Inflammatory macrophage treated with lipopolysaccharide for 4 hours (primary cell): Measurements from ENCODE around the gene VPS29.

Experiments
- DNase-seq: peaks from one replicate; pipeline ENCODE4 v3.0.0-alpha.2; 2020

Gene VPS29

DNA sequence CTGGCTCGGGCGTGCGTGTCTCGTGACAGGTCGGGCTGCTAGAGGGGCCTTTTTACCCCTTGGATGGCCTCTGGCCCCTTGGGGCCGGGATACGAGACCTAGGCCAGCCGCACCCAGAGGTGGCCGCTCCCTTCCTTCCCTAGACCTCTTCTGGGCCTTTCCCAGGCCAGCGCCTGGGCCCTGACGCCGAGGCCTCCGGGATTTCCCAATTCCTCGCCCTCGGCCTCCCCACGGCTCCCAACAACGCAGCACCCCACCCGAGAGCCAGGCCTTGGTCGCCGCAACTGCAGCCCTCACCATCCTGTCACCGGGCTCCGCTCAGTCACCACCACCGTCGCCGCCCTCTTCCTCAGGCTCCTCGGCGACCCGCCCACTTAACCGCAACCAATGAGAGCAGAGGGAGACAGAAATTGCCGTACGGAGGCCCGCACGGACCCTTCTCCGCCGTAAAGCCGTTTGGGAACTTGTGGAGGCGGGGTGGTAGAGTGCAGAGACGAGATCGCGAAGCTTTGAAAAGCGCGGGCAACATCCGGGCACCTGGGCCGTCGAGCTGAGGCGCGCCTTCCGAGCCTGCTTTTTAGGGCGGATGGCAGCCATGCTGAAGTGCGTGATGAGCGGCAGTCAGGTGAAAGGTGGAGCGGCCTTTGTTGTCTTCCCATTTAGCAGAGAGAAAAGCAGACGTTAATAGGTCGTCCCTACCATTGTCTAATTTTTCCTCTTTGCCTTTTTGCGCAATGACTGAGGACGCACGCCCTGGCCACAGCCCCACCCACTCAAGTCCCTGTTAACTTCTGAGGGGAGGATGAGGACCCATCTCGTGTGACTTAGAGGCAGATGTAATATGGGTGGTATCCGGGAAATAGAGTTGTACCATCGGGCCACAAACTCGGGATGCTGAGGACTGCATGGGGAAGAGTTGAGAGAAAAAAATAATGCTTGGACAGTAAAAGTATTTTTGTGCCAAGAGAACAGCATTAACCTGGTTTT is at the start of gene VPS29, which contains the start of gene RAD9B:
Gene VPS29 (minus strand): TSS at position 360 of the 987 bp plus-strand sequence. CDS start 60 bp downstream, at position 300.
Gene RAD9B (plus strand): TSS at position 580 of the 987 bp plus-strand sequence. CDS start 7 bp downstream, at position 587.
- DNase-seq, result peak; percentile 100

DNA sequence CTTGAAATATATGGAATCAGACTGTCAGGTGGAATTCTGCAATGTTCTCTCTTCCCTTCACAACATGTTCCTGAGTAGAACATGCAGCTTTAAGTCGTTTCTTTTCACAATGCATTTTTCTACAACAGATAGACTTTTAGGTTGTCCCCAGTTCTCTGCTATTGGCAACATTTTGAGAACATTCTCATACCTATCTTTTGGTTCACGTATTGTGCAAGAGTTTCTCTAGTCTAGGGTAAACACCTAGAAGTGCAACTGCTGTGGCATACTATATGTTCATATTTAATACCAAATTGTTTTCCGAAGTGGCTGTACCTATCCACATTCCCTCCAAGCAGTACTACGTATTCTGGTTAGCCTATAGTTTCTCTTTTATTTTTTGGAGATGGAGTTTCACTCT is 49.1 kb upstream of the VPS29 start:
- no peak for DNase-seq

DNA sequence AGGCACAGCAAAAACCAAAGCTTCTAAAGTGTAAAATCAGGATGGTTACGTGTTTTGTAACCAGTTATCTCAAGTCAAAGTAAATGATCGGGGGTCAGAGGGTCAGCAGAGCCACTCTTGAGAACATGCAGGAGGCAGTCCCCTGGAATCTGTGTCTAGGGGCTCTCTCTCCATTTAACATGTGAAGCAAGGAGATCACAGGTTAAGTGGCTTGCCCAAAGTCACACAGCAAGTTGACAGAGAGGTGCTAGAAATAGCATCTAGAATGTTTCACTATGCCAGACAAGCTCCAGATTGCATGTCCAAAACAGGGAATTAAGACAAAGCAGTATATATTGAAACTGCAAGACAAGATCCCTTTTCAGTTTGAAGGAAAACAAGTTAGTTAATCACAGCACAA is 47.8 kb upstream of the VPS29 start:
- no peak for DNase-seq

DNA sequence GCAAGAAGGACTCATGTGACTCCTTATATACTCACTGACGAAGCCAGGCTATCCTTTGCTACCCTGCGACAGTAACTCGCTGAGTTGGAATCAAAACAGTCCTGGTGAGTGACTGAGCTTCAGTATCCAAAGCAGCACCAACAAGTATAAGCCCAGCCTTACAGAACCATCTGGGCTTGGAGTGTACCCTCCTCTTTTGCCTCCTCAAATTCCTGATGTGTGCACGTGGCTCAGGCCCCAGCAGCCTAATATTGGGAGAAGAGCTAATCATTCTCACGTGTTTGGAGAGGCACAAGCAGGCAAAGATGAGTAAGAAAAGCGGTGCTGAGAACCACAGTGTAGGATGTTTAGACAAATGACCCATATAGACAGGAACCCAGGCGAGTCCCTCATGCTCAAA is 46.8 kb upstream of the VPS29 start:
- DNase-seq, result no peak

DNA sequence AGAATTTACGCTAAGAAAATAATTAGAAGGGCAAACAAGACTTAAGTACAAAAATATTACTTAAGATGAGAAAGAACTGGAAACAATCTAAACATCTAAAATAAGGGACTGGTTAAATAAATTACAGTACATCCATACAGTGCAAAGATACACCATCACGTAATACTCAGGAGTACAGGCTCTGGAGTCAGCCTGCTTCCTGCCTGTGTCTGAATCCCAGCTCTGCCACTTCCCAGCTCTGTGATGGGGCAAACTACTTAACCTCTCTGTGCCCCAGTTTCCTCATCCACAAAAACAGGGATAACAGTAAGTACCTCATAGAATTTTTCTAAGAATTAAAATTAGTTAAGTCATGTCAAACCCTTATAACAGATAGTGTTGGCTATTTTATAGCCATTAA is 45.2 kb upstream of the VPS29 start:
- no peak for DNase-seq

DNA sequence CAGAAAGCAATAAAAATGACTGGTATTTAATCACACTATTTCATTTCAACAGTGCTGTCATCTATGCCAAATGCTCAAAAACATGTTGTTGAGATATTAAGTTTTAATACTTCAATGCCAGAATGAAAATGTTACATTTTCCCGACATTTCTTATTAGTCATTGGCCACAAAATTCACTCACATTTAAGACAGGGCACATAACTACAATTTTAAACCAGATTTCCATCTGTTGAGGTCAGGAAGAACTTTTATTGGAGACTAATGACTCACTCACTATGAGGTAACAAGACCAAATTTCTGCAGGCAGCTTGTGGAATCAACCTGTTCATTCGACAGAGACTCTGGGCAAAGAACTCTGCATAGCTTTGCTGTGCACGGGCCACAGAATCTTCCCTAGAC is 44.4 kb upstream of the VPS29 start:
- no peak for DNase-seq

DNA sequence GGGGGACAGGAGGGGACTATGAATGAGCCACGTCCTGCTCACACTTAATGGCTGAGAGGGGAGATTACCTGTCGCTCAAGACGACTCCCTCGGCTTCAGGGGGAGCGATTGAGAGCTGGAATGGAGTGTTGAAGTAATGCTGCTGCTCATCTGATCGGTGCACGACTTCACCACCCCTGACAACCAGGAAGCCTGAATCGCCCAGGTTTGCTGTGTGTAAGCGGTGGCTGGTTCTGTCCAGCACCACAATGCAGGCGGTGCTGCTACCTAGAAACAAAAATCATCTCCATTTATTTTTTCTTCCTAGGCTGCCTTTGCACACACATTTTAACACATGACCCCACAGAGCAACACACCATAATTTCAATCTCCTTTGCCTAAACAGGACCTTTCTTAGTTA is 43.9 kb upstream of the VPS29 start:
- no peak for DNase-seq

DNA sequence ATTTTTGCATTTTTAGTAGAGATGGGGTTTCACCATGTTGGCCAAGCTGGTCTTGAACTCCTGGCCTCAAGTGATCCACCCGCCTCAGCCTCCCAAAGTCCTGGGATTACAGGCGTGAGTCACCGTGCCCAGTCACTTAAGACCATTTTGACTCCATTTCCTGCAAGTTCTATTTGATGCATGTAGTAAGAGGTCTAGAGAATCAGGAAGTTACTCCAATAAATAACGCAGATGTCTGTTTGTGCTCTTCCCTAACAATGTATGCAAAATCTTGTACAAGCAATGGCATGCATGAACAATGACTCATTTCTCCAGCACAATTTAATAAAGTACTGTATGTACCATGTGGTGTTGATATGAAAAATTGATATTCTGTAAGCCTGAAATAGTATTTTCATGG is 43.3 kb upstream of the VPS29 start:
- peak; percentile 83 for DNase-seq

DNA sequence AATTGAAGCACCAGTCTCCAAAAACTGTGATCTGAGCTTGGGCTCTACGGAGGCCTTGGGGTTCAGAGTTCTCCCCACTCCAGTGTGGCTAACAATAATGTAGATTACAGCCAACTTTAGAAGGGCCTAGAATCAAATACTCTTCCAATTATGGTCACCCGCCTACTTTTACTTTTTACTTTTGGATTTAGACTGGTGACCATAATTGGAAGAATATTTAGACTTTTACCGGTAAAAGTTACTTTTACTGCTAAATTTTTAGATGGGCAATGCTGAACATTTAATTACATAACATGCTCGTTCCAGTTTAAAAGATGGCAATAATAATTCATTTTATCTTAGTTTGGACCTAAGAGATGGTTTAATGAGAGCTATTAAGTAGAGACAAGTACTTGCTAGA is 42.1 kb upstream of the VPS29 start:
- no peak for DNase-seq

DNA sequence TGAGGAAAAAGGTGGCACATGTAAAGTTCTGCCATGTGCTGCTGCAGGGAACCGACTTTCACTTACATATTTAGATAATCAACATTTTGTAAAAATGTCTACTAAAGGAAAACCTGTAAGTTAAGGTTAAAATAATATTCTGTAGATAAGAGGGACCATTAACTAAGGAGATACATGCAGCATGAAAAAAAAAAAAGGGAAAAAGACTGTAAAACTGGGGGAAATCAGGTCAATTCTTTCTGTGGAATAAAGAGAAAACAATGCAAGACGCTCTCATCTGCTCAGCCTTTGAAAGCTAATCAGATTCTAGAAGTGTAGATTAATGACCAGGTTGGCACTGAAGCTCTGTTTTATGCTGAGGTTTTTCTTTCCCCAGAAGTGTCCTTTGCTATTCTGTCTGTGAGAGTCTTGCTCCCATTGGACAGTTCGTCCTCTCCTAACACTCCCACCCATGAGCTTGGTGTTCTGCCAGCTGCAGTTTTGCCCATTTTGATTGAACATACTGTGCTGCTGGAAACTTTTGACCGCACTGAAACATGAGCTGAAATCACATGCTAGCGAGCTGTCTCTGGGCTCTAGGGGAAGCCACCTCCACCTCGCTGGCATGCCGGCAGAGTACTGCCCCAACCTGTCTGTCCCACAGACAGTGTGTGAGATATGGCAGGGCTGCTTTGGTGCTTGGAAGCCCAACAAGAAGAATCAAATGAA is 41.5 kb upstream of the VPS29 start:
- DNase-seq, result no peak

DNA sequence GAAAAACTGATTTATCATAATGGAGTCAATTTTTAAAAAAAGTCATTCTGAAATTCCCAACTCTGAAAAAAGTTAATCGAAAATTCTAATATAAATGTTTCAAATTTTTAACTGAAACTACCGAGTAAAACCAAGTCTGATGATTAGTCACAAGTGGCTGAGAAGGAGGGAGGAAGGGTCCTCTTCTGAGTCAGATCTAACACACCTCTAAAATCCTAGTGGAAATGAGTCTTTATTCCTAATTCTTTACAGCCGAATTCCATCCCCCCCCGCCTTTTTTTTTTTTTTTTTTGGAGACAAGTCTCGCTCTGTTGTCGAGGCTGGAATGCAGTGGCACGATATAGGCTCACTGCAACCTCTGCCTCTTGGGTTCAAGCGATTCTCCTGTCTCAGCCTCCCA is 38.1 kb upstream of the VPS29 start:
- DNase-seq, result no peak

DNA sequence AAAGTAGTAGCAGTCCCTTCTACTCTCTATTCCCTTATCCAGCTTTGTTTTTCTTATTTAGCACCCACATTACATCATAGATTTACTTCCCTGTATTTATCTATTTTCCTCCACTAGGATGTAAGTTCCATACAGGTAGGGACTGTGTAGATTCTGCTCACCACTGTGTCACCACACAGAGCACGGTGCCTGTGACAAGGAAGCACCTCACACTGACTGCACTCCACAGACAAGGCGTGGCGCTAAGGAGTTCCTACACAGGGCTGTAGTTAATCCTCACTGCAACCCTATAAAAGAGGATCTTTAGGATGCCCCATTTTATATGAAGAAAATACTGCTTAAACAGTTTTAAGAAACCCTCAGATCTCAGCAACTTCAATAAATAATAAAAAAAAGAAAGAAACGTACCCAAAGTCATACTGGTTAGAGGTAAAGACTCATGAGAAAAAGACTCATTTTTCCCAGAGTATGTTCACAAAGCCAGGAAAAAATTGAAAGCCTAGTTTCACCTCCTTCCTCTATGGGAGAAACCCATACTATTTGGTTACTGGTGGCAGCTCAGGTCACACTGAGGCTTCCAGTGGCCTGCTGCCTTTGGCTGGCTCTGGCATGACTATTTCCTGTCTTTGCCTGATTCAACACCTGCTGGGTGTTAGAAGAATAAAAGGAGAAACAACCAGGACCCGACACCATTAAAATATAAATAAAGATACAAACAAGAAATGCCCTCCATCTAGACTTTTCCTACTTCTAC is 37.1 kb upstream of the VPS29 start:
- no peak for DNase-seq

DNA sequence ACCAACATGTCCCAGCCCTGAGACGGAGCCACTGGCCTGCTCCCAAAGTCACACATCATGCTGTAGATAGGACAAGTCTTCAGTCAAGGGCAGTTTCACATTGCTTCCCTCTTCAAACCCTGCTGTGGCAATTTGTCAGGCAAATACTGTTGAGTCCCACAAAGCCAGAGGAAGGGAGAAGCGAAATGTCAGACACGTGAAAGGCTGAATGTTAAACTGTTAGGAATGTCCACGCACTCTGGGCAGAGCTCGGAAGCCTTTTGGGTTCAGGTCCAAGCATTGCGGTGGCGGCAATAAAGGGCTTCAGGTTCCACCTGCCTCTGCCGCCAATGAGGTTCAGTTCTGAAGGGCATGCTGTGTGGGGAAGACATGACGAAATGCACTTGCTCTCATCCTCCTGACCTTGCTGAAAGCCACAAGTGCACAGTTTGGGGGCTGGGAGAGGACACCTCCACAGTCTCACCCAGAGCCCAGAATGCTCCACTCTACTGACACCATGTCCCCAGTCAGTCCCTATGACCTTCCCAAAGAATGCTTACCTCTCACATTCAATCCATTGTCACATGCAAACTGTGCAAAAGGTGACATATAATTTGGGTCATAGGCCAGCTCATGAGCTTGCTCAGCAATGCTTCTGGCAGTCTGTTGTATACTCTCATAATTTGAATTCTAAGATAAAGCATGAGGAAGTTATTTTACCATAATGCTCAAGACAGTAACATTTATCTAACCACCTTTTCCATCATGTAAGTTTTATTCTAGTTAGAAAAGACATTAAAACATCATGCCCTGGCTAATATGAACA is 35.9 kb upstream of the VPS29 start:
- no peak for DNase-seq

DNA sequence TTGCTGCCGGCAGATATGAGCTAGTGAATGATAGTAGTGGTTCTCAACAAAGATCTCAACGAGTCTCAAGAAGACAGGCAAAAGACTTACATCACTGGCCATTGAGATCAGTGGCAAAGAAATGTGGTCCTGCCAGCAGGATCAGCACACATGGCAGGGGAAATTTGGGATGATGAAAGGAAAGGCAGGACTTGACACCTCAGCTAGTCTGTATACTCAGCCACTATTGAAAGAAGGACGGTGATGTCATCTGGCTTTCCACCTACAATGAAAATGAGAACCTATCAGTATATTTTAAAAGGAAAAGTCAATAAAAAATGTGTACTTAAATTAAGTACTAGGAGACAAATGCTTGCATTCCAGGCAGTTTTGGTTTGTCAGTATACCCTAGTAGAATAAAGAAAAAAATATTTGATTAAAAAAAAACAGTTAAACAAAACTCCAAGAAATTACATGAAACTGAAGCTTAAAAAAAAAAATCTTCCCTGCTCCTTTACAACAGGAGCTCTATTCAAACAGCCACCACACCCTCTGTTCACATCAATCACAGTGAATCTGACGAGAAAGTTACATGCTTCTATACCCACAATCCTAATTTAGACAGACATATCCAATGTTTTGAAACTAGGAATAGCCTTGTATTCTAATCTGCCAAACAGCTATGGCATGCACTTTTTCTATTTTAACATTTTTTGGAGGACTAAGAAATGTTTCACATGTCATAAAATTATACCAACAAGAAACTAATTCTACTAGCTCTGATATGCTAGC is 35.1 kb upstream of the VPS29 start:
- no peak for DNase-seq

DNA sequence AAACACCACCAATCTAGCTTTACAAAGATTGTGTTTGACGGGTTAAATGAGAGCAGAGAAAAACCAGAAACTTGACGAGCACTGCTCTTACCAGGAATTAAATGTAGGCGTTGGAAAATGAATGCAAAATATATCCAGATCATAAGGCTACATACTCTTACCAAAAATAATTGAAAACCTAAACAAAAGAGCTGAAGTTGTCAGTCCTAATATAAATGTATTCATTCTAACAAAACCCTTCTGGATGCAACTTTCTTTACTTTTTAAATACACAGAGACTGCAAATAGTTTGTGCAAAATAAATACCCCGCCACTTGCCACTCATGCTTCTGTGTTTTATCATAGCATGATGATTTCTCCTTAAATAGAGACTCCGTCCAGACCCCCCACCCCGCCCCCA is 32.9 kb upstream of the VPS29 start:
- DNase-seq, result no peak

DNA sequence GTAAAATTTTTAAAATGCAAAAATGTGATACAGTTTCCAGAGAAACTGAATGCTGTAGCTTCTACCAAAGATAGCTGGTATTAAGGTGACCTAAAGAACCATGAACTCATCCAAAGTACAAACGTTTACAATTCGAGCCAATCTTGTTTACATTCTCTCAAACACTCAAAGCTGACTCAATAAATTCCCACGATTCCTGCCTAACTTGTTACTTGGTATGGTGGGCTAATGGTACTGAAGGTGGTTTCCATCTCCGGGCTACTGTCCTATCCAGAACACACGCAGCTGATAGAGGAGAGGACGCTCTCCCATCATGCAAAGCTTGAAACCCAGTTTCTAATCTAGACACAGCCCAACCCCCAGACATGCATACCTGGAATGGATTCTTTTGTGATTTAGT is 31.7 kb upstream of the VPS29 start:
- DNase-seq, result no peak

DNA sequence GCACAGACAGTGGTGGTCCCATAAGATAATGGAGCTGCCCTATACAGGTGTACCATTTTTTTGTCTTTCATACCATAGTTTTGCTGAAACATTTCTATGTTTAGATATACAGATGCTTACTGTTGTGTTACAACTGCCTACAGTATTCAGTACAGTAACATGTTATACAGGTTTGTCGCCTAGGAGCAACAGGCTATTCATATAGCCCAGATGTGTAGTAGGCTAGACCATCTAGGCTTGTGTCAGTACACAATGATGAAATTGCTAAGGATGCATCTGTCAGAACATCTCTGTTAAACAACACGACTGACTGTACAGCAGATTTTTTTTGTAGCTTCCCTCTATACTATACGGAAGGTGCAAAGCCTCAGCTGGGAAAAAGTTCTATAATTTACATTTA is 30.7 kb upstream of the VPS29 start:
- DNase-seq, result no peak

DNA sequence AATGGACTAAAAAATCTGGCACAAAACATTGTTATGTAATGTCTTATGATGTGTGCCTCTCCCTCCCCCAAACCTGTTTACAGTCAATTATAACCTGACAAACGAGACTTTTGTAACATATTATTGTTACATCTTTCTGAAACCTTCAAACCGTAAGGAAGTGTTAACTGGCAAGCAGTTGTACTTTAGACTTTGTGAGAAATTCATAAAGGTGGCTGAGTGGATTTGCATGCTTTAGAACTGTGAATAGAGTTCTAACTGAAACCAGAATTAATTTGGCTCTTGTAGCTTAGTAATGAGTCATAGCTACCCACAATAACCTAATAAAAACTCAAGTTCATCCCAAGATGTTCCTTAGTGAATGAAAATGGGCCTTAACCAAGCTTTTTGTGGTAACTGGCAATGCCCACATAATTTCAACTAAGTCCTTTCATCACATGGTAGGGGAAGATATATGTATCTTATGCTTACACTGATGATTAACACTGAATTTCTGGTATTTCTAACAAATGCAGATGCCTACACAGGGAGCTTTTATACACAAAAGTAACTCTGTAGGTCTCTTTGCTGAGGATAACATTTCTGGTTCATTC is 29.9 kb upstream of the VPS29 start:
- no peak for DNase-seq

DNA sequence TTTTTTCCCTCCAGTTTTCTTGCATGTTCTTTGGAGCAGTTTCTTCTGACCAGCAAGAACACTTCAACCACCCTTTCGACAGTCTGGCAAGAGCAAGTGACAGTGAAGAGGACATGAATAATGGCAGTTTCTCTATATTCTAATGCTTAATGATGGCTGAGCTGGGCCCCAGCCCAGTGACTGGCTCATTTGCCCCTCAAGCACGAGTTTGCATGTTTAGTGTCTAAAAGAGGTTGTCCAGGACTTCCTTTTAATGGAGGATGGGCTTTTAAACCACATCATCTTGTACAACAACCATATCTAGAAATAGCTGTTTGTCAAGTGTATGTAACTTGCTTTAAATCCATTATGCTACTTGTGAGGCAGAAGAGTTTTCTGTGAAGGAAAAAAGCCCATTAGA is 28.6 kb upstream of the VPS29 start:
- DNase-seq, result no peak

DNA sequence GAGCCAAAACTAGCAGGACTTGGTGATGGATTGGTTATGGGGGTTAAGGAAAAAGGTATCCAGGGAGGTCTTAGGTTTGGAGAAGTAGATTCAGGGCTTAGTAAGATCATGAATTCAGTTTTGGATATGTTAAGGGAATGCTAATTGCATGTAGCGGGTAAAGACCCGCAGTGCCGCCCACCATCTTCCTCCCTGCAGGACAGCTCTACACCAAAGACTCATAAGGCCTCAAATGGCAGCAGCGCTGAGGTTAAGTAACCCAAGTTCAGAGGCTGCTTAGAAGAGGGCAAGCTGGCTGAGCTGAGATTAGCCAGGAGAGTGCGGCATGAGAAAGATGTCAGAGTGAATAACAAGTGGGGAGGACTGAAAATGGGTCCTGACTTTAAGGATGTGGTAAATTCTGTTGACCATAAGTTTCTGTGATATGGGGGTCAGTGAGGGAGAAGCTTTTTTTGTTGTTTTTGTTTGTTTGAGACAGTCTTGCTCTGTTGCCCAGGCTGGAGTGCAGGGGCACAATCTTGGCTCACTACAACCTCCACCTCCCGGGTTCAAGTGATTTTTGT is 26.4 kb upstream of the VPS29 start:
- DNase-seq, result no peak
